ENCODE results near the gene CES2.
"Not testable (repeated sequence)": the region's sequence is repeated elsewhere in the genome, so short reads cannot be mapped to it uniquely, and the experiment has no call there.

The CES2 gene

DNA sequence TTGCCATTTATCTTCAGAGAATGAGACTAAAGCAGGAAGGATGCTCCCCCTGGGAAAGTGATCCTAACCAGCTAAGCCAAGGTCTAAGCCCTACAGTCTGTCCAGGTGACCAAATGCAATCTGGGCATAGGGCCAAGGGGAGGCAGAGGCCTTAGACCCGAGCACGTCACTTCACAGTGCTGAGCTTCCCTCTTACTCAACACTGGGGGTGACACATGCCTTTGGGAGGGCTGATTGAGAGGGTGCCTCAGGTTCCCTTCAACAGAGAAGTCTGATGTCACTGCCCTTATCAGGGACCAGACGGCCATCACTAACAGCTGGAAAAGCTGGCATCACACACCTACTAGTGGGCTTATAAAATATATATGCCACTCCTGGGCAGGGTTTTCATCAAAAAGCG, 5.1 kb upstream of the CES2 start:
- Histone ChIP-seq H3K27ac (no peak overlapping the region), H3K4me3 (no peak overlapping the region)

GRCh38 chr16:66931665-66932064, 3.7 kb upstream of the CES2 start:
- H3K4me3 ChIP-seq, result no peak overlapping the region
- no peak overlapping the region for H3K27ac ChIP-seq

- Histone ChIP-seq H3K27ac (no peak overlapping the region), H3K4me3 (no peak overlapping the region)
These were observed 3.2 kb upstream of the CES2 start for GRCh38 chr16:66932076-66932475.

GRCh38 chr16:66933776-66934137, 1.6 kb upstream of the CES2 start:
- Histone ChIP-seq H3K27ac (peak overlapping the region; percentile 73 to 99 (median 96)), H3K4me3 (peak overlapping the region; percentile 75 to 97 (median 92))

- Histone ChIP-seq H3K27ac (peak within 1 kb of the TSS; percentile 73 to 99 (median 96)), H3K4me3 (peak within 1 kb of the TSS; percentile 75 to 97 (median 92))
These were observed 1.0 kb upstream of the CES2 start, which contains the start of gene CIAO2B for GRCh38 chr16:66934138-66934838. CIAO2B (minus strand) TSS chr16:66934402; CDS start chr16:66934364, 38 bp downstream.

- Histone ChIP-seq H3K27ac (peak overlapping the region; percentile 73 to 99 (median 96)), H3K4me3 (peak overlapping the region; percentile 75 to 97 (median 92))
These were observed 440 bp upstream of the CES2 start for GRCh38 chr16:66934839-66935313.

DNA sequence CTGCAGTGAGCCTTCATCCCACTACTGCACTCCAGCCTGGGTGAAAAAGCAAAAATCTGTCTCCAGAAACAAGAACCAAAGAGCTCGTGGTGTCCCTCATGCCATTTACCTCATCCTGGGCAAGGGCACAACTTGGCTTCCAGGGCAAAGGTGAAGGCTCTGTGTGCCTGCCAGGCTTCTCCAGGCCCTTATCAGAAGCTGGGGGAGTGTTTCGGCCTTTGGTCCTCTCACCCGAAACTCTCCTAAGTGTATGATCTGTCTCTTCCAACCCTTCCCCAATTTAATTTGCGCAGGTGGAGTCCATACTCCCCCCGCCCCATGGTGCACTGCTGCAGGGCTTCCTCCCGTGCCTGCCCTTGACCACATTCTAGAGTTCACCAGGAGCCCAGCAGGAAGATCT, 1.1 kb downstream of the CES2 start:
- Histone ChIP-seq H3K27ac (peak overlapping the region in 10 of 21 experiments; percentile 86 to 98 (median 96)), H3K4me3 (peak overlapping the region in 3 of 7 experiments; percentile 79 to 92 (median 87))

DNA sequence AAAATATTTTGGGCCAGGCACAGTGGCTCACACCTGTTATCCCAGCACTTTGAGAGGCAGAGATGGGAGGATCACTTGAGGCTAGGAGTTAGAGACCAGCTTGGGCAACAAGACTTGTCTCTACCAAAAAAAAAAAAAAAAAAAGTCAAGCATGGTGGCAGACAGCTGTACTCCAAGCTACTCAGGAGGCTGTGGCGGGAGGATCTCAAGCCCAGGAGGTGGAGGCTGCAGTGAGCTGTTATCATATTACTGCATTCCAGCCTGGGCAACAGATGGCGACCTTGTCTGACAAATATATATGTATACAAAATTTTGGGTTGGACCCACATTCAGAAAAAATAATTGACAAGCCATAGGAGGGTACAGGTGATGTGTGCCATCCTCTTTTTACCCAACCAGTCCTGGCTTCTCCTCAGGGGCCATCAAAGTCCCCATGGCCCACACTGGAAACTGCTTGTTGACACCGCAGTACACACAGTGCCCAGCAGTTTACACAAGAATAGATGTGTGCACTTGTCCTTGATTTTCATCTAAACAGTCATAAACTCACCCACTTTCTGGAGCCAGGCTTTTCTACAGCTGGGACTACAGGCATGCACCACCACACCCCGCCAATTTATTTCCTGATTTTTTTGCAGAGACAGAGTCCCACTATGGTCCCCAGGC, 1.7 kb downstream of the CES2 start:
- Histone ChIP-seq H3K27ac (peak overlapping the region in 1 of 21 experiments; percentile 98), H3K4me3 (no peak overlapping the region)

DNA sequence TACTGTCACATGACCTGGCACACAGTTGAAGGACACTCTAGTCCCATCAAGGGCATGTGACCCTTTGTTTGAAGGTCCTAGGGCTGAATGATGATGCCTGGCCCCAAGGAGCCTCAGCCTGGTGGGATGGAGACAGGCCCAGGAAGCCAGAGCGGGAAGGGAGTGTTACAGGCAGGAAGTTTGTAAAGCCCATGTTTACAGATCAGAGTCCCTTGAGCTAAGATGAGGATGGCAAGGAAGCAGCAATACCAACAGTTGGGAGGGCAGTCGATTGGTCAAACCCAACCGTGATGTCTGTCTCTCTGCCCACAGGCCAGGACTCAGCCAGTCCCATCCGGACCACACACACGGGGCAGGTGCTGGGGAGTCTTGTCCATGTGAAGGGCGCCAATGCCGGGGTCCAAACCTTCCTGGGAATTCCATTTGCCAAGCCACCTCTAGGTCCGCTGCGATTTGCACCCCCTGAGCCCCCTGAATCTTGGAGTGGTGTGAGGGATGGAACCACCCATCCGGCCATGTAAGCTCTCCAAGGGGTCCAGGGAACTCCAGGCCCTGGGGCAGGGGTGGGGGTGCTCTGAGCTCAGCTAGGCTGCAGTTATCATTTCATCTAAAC, 2.5 kb downstream of the CES2 start:
- Histone ChIP-seq H3K27ac (no peak overlapping the region), H3K4me3 (no peak overlapping the region)

GRCh38 chr16:66939366-66939765, 4.0 kb downstream of the CES2 start:
- Histone ChIP-seq H3K4me3 (no peak overlapping the region), H3K27ac (no peak overlapping the region)

GRCh38 chr16:66940236-66940635, 4.9 kb downstream of the CES2 start:
- Histone ChIP-seq H3K4me3 (no peak overlapping the region), H3K27ac (no peak overlapping the region)

- no peak overlapping the region for H3K4me3 ChIP-seq
- no peak overlapping the region for H3K27ac ChIP-seq
These were observed 7.7 kb downstream of the CES2 start for GRCh38 chr16:66942981-66943380.

GRCh38 chr16:66943426-66944053, 8.2 kb downstream of the CES2 start:
- no peak overlapping the region for H3K27ac ChIP-seq
- H3K4me3 ChIP-seq, result no peak overlapping the region

DNA sequence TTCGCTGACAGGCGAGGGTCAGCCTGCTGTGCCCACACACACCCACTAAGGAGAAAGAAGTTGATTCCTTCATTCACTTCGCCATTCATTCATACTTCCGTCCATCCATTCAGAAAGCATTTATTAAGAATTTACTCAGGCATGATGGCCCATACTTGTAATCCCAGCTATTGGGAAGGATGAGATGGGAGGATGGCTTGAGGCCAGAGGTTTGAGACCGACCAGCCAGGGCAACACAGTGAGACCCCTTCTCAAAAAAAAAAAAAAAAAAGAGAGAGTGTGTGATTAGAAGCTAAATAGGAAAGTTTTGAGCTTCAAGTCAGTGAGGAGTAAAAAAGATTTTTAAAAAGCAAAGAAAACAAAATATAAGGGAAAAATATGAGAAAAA, 8.7 kb downstream of the CES2 start:
- H3K4me3 ChIP-seq, result no peak overlapping the region

GRCh38 chr16:66944971-66945370, 9.7 kb downstream of the CES2 start:
- not testable (repeated sequence) for H3K4me3 ChIP-seq, H3K27ac ChIP-seq

More for the DNA sequence above, 8.7 kb downstream of the CES2 start:
- no peak overlapping the region for H3K27ac ChIP-seq

- H3K27ac ChIP-seq, result no peak overlapping the region
- no peak overlapping the region for H3K4me3 ChIP-seq
These were observed 10.6 kb downstream of the CES2 start for GRCh38 chr16:66945939-66946338.

DNA sequence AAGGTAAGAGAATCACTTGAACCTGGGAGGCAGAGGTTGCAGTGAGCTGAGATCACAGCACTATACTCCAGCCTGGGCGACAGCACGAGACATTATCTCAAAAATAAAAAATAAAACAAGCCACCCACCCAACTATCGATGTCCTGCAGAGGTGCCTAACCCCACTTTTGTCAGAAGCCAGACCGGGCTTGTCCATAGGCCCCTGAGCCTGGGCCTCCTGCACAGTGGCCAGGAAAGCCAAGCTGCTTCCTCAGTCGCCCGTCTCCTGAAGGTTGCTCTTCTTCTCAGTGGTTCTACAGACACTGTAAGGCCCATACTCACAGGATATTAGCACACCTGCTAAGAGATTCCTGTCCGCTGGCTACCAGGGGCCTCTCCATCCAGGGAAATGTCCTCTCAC, 11.2 kb downstream of the CES2 start:
- Histone ChIP-seq H3K4me3 (no peak overlapping the region), H3K27ac (no peak overlapping the region)

- no peak overlapping the region for H3K27ac ChIP-seq
- H3K4me3 ChIP-seq, result no peak overlapping the region
These were observed 11.6 kb downstream of the CES2 start for GRCh38 chr16:66946974-66947301.

GRCh38 chr16:66947302-66948065, 12.2 kb downstream of the CES2 start:
- Histone ChIP-seq H3K27ac (no peak overlapping the region), H3K4me3 (peak overlapping the region; percentile 13 to 49 (median 34))

All from skin epidermis (tissue), 12 donors.